Smooth muscle cell of the brain vasculature (primary cell): ENCODE data around the gene C17orf50.
A peak's percentile ranks its signal among the peaks of the same experiment; 100 is the strongest.

Experiments
- DNase-seq: peaks from one replicate; pipeline ENCODE4 v3.0.0-alpha.2; 2012; ENCODE audit warnings: low read depth, low spot score

The C17orf50 gene

GRCh38 chr17:35786941-35787432, 26.3 kb downstream of the C17orf50 start:
- DNase-seq: no peak

DNA sequence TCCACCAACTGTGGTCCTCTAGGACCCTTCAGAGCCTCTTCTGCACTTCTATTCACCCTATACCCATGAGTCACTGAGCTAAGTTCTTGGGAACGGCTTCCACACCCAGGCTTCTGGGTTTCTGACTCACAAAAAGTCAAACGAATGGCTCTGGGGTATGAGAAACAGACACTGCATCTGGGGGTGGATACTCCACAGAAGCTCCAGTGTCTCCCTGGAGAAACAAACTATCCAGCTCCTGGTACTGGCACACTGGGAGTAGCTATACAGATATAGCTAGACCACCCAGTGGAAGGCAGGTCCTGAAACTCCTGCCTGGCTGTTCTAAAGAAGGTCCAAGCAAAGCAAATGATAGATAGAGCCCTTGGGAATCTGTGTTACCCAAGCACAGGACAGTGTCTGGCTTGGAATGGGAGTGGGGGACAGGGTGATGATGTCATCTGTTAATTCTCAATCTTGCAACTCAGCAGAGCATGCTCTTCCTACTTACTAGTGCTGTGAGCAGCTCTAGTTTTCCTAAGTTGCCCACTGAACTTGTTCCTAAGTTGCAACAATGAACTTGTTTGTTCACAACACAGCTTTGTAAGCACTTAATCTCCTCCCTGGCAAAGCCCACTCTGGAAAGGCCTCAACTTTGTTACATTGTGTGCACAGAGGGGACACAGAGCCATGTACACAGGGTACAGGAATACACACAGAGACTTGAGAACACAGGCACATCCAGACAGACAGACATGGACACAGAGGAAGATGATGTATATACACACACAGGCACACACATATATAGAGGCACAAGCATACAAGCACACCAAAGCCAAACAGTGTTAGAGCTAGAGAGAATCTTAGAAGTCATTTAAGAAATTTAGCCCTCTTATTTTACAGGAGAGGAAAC, 28.0 kb downstream of the C17orf50 start:
- DNase-seq: no peak

DNA sequence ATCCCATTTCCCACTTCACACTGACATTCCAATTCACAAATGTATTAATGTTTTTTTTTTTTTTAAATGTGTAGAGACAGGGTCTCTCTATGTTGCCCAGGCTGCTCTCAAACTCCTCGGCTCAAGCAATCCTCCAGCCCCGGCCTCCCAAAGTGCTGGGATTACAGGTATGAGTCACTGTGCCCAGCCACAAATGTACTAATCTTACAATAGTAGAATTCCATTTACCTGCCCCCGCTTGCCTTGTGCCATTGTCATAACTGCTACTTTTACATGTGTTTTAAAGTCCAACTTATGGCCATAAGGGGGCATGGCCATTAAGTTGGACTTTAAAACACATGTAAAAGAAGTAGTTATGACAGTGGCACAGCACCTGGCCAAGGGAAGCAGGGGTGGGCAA, 30.2 kb downstream of the C17orf50 start:
- DNase-seq: no peak

GRCh38 chr17:35791681-35792350, 31.1 kb downstream of the C17orf50 start:
- DNase-seq: no peak

GRCh38 chr17:35793257-35793656, 32.6 kb downstream of the C17orf50 start:
- DNase-seq: no peak

- no peak for DNase-seq
These were observed 34.6 kb downstream of the C17orf50 start, which contains the start of gene MMP28 for GRCh38 chr17:35795007-35795870. MMP28 (minus strand) TSS chr17:35795641; CDS start chr17:35795377, 264 bp downstream.

DNA sequence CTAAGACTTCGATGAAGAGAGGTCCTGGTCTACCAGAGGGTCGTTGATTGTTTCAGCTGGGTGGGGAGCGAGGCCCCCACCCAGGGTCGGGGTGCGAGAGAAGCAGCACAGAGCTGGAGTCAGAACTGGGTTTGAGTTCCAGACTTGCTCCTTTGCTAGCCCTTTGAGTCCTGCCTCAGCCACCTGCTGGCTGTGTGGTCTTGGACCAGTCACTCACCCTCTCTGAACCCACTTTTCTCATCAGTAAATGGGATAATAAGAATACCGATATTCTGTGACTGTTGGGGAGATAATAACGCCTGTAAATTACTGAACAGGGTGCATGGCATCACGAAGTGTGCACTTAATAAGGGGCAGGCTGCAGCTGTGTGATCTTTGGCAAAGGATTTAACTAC, 35.2 kb downstream of the C17orf50 start:
- DNase-seq: no peak

GRCh38 chr17:35796942-35797341, 36.3 kb downstream of the C17orf50 start:
- no peak for DNase-seq

- DNase-seq: no peak
These were observed 36.7 kb downstream of the C17orf50 start for GRCh38 chr17:35797370-35797769.

GRCh38 chr17:35797918-35798317, 37.2 kb downstream of the C17orf50 start:
- no peak for DNase-seq

DNA sequence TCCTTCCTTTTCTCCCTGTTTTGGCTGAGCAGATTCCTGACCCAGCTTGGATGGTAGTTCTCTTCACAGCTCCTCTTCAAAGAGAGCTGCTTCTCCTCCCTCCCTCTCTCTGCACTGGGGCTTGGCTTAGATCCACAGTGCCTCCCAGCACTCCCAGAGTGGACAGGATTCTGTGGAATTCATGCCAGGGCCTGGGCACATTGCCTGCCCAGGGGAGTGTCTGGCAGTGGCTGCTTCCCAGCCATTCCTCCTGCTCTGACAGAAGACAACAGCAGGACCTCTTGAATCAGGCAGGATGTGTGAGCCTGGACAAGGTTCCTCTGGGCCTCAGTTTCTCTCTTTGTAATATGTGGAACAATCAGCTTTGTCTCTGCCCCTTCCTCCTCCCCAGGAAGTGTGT, 39.3 kb downstream of the C17orf50 start:
- DNase-seq: no peak

DNA sequence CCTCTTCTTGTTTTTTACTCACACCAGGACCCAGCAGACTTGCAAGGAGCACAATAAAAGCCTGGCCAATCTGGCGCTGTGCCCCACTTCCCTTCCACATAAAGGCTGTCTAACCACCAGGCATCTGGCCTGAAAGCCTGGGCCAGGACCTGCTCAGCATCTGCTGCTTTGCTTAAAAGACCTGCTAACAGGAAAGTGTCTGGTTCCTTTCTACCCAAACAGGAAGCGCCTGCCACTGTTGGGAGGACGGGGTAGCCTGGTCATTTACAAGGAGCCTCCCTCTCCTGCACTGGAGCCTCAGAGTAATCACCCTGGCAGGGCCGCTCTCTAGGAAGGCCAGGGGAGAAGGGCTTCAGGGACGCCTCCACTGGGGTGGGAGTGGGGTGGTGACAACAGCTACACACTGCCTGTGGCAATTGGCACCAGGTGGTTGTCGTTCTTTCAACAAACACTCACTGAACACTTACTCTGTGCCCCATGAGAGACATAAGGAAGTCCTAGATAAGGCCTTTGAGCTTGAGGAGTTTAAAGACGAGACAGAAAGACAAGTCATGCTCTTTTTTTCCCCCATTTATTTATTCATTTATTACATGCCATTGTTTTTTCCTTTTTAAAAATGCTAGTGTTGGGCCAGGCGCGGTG, 41.0 kb downstream of the C17orf50 start:
- no peak for DNase-seq

DNA sequence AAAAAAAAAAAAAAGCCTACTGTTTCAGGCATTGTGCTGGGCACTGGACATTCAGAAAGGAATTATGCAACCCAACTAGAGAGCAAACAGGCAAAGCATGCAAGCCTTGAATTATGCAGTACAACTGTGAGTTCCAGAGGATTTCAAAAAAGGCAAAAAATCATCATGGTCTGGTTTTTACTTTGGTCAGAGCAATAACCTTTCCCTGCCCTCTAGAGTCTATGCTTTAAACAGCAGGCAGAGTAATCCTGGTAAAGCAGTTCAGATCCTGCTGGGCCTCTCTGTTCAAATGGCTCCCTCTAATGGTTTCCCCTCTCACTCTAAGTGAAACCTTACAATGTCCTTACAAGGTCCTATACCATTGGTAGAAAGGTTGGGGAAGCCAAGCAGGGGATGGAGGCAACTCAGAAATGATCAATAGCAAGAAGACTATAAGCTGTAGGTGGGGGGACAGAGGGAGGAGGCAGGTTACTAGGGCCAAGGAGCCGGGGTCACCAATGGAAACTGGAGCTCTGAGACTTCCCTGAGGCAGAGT, 44.0 kb downstream of the C17orf50 start:
- DNase-seq: peak; percentile 65

DNA sequence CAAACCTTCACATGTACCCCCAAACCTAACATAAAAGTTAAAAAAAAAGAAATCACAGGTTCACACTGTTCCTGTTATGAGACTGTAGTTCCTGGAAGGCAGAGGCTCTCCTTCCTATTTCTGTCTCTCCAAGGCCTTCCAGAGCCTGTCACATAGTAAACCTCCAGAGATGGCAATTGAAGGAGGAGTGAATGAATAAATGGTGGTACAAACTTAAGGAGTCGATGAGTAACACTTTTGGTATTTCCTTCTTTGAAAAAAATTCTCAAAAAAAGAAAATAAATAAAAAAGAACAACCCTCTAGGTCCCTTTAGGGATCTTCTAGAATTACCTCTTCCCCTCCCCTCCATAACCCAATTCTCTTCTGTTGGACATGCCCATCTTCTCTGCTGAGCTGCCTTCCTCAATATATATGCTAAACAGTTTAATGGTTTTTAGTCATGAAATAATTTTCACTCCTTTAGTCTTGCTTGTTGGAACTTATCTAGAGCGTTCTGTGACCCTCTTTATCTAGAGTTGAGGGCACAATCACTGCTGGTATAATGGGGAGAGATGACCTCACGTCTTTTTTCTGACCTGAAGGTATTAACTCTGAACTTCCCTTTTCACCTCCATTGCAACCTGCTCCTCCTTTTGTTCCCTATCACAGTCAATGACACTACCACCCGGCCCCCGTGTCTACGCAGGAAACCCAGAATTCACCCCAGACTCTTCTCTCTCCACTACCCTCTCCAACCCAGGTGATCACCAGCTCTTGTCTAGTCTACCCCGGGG, 46.9 kb downstream of the C17orf50 start:
- no peak for DNase-seq

- no peak for DNase-seq
These were observed 47.7 kb downstream of the C17orf50 start for GRCh38 chr17:35808240-35808961.

DNA sequence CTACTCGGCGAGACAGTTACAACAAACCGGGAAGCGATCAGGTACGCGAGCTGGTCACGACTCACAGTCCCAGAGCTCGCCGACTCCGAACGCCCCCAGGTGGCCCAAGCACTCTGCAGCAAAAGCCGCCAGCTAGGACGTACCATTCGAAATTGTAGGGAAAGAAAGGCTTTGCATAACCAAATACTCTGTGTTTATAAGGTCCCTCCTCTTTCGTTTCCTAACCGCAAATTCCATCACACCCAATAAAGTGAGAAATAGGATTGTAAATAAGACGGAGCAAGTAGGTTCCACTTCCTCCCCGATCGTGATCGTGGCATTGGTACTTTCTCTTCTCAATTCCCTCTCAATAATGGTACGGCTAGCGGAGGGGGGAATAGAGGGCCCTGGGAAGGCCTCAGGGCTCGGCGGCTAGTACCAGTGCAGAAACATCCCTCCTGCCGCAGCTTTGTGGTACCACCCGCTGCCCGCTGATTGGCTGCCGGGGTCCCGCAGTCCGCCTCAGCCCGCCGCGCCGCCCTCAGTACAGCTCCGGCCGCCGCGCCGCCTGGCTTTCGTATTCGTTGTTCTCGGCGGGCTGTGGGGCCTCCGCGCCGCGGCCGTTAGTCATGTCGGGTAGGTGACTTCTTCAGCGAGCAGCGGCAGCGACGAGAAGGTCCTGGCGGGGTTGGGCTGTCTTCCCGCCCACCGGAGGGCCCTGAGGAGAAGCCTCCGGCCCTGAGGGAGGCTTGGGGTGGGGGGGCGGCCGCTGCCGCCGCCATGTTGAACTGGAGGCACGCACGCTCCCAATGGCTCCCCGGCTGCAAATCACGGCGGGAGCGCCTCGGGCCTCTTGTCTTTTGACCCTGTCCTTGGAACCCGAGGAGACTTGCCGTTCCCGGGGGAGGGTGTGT, 48.5 kb downstream of the C17orf50 start, which contains the start of gene TAF15:
Gene TAF15, plus strand, starts transcription at position 523 of the 893 bp plus-strand sequence. Its CDS starts 86 bp downstream, at position 609.
- DNase-seq: peak; percentile 92

- DNase-seq: no peak
These were observed 49.3 kb downstream of the C17orf50 start for GRCh38 chr17:35809855-35810461.

- DNase-seq: no peak
These were observed 51.1 kb downstream of the C17orf50 start for GRCh38 chr17:35811759-35812158.
